Measurements from ENCODE around the gene DNMT3A. TPM values are rescaled to one million over a fixed set of nuclear protein-coding genes. Genes with fewer than 3 reads are reported as not detected.
A peak's percentile ranks its signal among the peaks of the same experiment; 100 is the strongest.

Gene DNMT3A
- total RNA-seq, 1 experiment from 2014 or later = 215 TPM

- Histone ChIP-seq H3K27me3 (ENCODE audit: insufficient read depth, low read length) (no peaks in the 10 kb centered on the region), H3K23ac (ENCODE audit: insufficient read length, low read depth, low read length) (no peak overlapping the region), H4K8ac (replicated peaks; ENCODE audit: insufficient read length, low read depth, low read length) (no peak overlapping the region), H3T11ph (ENCODE audit: low read length) (no peak overlapping the region), H3K4me2 (ENCODE audit: insufficient read depth, insufficient read length, low read length) (no peak overlapping the region), H2BK15ac (ENCODE audit: low read depth, low read length) (no peak overlapping the region; the same call in 1 of the 2 replicates), H3K4me1 (ENCODE audit: insufficient read depth, low read length) (peaks cover 9% of the 10 kb centered on the region; the same call in 1 of the 2 replicates), H2AFZ (ENCODE audit: low read length) (no peak overlapping the region), H2BK20ac (ENCODE audit: low read depth, low read length, poor library complexity, severe bottlenecking) (no peak overlapping the region), H3K79me2 (ENCODE audit: insufficient read depth, low read length) (no peaks in the 10 kb centered on the region), H3K56ac (ENCODE audit: insufficient read length, low read depth, low read length) (no peak overlapping the region), H2BK5ac (ENCODE audit: insufficient read length, low read length) (no peak overlapping the region), H2BK120ac (ENCODE audit: low read depth, low read length, poor library complexity, severe bottlenecking) (no peak overlapping the region), H2BK12ac (ENCODE audit: insufficient read length, low read depth, low read length) (no peak overlapping the region), H4K91ac (ENCODE audit: insufficient read length, low read depth, low read length) (peak overlapping the region; percentile 35), H3K23me2 (ENCODE audit: insufficient read length, low read depth, low read length, poor library complexity, severe bottlenecking) (peaks cover 2% of the 10 kb centered on the region), H3K79me1 (ENCODE audit: insufficient read depth, low read depth, low read length, poor library complexity, severe bottlenecking) (no peaks in the 10 kb centered on the region), H4K5ac (ENCODE audit: insufficient read length, low read depth, low read length) (no peak overlapping the region), H3K18ac (ENCODE audit: insufficient read length, low read depth, low read length) (no peak overlapping the region), H3K4ac (ENCODE audit: low read depth, low read length) (no peak overlapping the region), H3K9ac (ENCODE audit: extremely low read depth, insufficient read length, low read length) (no peak overlapping the region), H3K9me3 (ENCODE audit: control insufficient read depth, low read depth, low read length) (no peaks in the 10 kb centered on the region), H2AK5ac (ENCODE audit: insufficient read length, low read length) (no peak overlapping the region), H3K27ac (ENCODE audit: insufficient read length, low read depth, low read length) (no peak overlapping the region), H4K20me1 (ENCODE audit: control insufficient read depth, insufficient read depth, insufficient read length) (no peaks in the 10 kb centered on the region), H3K14ac (ENCODE audit: insufficient read depth, low read length) (no peak overlapping the region; the same call in 1 of the 2 replicates)
- WGBS (ENCODE audit: extremely low coverage, insufficient read length, low lambda C conversion rate) = no CpG with 5 or more reads among the region's 8 CpGs
- Mint-ChIP-seq H3K27me3 (ENCODE audit: low read depth) (no peaks in the 10 kb centered on the region; the same call in 1 of the 2 replicates), H3K27ac (peak overlapping the region in 1 of 3 experiments; percentile 4; a peak in 1 of 7 replicates), H3K4me3 (no peak overlapping the region), H3K36me3 (ENCODE audit: insufficient read depth in 1 of 3, low read depth in 3 of 3) (peaks cover 0 to 8% (median 0%) of the 10 kb centered on the region in 3 experiments; a peak in 2 of 7 replicates), H3K4me1 (peaks cover 32 to 41% of the 10 kb centered on the region in 2 experiments), H3K9me3 (no peaks in the 10 kb centered on the region; a peak in 1 of 5 replicates)
- no peak for DNase-seq
- no peak for TF ChIP-seq CTCF (conservative IDR thresholded peaks at IDR 0.05)
Measured at GRCh38 chr2:25301453-25302352, 40.0 kb downstream of the DNMT3A start.

Data from H9 (cell line).